Smooth muscle cell of the brain vasculature (primary cell): ENCODE results near the gene KCNN3.

Source experiments
- DNase-seq: peaks from one replicate; pipeline ENCODE4 v3.0.0-alpha.2; 2012; ENCODE audit warnings: low read depth, low spot score

KCNN3 gene

DNA sequence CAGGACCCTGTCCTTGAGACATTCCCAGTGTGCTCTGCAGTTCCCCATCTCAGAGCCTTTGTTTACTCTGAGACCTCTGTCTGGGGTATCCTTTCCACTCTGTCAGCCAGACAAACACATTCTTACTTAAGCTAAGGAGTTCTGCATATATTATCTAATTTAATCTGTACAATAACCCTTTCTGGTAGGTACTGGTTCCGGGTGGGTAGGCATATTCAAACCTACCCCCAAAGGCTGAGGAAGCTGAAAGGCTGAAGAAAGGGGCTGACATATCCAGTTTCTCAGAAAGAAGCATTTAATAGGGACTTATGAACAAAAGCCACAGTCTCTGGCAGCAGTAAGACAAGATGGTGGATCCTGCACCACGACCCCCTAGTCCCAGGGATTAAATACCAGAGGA lies 53.1 kb downstream of the KCNN3 start:
- no peak for DNase-seq

DNA sequence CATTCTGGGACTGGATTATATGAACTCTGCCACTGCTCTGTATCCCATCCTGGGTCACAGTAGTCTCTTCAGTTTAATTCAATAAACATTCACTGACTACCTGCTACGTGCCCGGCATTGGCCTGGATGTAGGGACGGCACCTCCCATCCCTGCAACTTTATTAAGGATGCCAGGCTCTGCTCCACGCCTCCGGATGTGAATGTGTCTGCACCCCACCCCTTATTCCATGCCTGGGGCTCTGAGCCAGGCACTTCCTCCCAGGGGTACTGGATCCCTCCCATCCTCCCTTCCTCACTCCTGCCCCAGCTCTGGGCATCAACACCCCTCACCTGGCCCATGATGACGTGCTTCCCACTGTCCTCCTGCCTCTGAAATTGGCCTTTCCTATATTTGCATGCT lies 53.7 kb downstream of the KCNN3 start:
- no peak for DNase-seq

DNA sequence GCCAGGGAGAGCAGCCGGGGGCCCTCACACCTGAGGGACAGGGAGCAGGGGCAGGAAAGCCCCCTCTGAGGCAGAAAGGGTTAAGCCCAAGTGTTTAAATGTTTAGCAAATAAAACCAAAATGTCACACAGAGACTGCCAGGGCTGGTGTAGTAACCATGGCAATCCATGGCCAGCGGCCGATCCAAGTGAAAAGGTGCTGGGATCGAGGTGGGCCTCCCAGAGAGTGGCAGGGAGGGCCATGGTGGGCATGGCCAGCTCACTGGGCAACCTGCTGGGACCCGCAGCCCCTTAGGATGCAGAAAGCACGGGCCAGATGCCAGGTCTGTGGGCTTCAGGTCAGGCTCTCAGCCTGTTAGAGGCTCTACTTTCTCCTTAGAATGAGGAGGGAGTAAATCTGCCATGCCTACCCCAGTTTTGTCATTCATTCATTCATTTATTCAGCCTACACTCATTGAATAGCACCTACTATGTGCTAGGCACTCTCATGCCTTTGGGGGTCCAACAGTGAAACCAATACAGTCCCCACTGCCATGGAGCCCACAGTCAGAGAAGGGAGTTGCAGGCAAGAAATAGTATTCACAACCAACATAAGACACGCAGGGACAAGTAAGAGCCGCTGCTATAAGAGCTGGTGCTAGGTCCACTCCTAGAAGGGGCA lies 56.1 kb downstream of the KCNN3 start:
- no peak for DNase-seq

DNA sequence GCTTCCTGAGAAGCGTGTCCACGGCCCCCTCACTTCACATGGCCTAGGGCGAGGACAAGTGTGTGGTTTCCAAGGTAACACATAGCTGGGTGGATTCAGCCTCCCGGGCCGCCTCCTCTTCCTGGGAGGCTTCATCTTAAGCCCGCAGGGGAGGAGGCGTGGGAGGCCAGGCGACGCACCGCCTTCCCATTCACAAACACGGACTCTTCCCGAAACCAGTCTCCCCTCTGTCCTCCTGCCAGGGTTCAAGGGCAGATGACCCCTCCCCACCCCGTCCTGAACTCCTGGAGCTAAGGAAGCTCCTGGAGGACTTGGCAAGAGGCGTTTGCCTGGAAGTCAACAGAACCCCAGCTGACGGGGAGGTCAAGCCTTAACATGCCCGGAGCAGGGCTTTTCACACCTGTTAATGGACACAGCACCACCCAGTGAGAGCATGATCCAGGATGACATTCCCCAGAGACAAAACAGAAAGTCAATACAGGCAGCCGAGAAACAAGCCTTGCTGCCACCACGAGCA lies 56.7 kb downstream of the KCNN3 start:
- no peak for DNase-seq

DNA sequence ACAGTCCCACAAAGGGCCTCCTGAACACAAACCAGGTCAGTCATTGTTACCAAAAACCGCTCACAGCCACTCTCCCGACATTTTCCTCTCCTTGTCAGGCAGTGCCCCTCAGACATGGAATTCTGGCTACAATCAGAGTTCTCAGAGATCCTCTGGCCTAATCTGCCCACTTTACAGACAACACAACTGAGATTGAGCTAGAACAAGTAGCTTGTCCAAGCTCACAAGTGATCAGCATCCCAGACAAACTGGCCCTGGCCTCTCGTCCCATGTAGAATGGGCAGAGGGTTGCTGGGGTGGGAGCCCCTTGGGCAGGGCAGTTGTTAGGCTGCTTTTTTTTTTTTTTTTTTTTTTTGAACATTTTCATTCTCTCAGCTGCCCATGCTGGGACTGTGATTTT lies 57.2 kb downstream of the KCNN3 start:
- no peak for DNase-seq

DNA sequence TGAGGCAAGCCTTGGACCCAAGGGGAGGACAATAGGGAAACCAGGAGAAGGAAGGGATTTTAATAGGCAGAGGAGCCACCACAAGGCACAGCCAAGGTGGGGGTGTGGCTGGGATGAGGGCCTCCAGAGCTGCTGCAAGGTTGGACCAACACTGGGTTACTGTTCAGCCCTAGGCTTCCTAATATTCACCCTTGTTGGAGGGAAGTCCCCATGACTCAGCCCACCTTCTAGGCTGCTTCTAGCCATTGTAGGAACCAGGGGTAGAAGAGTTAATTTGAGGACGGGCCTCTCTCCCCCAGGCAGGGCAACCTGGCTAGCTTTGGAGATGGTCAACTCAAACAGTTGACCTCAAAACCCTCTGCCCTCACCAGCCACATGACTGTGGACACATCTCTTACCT lies 59.5 kb downstream of the KCNN3 start:
- no peak for DNase-seq

DNA sequence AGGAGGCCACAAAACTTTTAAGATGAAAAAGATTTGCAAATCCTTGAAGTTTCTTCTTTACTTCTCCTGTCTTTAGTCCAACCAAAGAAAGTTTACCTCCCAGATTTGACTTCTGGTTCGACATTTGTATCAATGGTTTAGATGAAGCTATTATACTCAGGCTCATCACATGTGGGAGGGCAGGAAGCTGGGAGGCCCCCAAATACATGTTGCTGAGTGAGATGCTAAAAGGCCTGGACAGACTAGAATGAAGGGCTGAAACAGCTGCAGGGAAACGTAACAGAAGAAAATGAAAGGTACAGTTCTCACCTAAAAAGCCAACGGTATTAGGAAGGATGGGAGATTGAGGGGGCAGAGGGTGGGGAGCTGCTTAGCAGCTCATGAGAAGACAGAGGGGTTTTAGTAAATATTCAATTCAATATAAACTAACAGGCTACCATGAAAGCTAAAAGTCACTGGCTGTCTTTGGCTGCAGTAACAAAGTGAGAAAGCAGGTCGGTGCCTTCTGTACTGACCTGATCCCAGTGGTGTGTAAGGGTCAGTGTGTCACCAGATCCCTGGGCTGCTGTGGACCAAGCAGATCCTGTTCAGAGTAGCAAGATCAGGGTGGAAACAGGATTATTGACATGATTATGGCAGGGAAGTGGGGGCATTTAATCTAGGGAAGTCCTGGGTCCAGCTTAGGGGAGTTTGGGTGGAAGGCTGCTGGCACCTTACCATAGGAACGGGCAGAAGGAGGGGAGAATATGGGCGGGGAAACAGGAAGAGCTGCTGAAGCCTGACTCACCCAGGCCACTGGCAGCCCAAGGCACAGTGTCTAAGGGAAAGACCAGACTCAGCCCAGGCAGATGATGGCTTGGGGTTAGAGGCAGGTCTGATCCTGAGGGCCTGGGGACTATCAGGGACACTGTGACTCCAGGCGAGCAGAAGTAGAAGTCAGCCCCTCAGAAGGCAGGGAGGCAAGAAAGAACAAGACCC lies 60.4 kb downstream of the KCNN3 start:
- DNase-seq: no peak

DNA sequence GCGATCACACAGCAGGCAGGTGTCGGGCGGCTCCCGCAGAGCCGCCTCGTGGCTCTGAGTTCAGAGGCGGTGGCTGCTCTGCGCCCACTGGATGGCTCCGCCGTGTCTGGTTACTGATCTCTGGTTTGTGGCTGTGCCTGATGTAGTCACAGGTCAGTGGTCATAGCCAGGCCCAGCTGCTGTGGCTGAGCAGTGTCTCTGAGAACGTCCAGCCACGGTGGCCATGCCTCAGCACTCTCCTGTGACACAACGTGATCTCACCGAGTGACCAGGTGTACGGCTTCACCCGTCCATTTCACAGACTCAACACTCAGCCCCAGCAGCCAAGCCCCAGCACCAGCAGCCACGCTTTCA lies 61.2 kb downstream of the KCNN3 start:
- DNase-seq: no peak

DNA sequence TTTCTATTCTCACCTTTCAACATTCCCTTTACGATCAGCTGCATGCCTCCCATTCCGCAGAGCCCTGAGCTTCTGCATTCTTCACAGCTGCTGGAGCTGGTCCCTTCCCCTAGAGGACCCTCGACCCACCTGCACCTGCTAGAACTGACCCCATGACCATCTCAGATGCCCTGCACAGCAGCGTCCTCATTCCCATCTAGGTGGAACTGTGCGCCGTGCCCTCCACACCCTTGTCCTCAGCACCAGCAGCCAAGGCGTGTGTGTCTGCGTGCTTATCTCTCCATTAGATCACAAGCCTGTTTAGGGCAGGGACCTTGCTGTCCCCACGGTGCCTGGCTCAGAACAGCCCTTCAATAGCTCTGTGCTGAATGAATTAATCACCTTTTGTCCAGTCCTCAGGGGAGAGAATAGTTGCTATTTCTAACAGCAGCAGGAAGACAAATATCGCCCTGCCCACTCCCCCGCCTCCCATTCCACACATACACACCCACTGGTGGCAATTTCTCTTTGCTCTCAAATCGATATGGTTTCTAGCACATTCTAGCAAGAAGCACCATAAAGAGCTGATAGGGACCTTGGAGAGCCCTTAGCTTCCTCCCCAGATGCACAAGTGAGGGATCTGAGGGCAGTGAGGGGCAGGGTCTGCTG lies 61.7 kb downstream of the KCNN3 start:
- DNase-seq: no peak

DNA sequence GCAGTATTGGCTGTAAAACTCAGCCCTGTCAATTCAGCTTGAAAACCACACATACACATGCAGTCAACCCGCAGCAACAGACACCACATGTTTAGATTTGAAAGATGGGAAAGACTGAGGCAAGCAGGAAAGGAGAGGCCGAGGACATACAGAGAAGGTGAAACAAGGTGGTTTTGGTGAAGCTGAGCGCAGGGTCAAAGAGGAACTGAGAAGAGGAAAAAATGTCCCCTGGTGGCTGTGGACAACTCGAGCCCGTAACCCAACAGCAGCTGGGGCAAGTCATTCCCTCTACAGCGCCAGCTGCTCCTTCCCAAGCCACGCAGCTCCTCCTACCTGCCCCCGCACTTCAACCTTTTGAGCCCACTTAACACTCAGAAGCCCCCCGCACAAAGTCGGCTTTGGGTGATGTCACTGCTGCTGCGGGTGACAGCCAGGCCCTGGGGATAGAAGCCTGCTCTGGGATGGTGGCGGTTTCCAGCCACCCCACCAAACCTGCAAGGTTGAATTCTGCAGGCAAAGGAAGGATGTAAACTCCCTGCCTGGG lies 63.0 kb downstream of the KCNN3 start:
- no peak for DNase-seq

DNA sequence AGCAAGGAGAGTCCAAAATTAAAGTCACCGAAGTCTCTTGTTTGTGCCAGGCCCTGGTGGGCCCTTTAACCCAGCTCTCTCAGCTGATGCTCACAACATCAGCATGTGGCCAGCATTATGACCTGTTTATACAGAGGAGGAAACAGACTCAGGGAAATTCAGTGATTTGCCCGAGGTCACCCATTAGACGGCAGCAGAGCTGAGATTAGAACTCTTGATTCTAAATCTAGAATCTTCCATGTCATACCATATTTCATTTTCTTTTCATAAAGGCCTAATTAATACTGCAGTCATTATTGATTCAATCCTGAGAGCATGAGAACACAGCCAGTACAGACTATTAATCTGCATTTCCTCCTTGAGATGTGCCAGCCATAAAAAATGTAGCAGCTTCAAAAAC lies 63.7 kb downstream of the KCNN3 start:
- DNase-seq: no peak

DNA sequence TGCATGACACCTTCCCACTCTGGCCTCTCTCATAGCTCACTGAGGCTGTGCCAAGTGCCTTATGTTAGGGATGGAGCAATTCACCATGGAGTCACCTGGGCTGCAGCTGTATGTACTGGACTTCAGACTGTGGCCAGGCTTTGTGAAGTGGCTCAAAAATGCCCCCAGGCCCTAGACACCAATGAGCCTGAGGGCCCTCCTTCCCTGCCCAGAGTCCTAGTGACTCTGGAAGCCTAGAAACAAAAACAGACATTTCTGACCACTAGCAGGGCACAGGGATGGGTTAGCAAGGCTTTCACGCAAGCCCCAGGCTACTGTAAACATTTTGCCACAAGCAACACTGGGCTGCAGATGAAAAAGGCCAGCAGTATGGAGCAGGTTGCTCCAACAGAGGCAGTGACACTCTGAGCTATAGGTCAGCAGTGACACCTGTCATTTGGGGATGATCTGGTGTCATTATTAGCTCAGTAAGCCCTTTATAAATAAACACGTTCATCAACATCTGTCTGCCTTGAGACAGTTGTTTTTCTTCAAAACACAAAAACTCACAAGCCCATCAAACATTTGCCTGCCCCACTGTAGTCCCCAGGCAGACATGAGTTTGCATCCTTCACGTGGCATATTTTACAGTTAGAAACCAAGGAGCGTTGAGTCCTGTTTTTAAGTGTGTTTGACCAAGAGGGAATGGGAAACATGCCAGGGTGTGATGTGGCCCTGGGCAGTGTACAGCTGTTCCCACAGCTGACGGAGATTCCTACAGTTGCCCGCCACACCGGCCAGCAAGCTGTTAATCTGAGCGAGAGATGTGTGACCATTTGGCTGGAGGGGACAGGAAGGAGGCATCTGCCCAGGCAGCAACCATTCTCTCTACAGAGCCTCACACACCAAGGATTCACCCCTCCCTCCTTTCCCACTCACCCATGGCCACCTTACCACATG lies 66.8 kb downstream of the KCNN3 start:
- no peak for DNase-seq

DNA sequence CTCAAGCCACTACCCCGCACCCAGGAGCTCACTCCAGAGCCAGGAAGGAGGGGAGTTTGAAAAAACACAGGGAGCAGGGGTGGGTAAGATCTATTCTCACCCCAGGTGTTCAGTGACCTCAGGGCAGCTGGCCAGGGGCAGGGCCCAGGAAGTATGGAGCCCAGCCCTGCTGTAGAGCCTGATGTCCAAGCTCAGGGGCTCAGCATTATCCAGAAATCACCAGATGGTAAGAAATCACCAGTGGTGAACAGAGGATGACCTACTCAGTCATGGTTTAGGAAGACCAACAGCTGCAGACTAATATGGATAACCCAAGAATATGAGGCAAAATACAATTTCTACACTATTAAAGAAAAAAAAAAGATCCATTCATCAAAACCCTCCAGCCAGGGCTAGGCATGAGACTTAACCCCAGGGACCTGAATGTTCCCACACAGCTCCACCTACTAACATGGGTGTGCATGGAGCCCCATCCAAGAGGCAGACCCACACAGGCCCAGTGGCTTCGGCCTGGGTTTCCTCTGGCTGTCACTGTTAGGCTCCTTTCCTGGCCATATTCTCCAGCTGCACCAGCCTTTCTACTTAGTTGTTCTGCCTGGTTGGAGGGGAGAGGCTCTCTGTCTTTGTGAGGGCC lies 67.6 kb downstream of the KCNN3 start:
- no peak for DNase-seq

DNA sequence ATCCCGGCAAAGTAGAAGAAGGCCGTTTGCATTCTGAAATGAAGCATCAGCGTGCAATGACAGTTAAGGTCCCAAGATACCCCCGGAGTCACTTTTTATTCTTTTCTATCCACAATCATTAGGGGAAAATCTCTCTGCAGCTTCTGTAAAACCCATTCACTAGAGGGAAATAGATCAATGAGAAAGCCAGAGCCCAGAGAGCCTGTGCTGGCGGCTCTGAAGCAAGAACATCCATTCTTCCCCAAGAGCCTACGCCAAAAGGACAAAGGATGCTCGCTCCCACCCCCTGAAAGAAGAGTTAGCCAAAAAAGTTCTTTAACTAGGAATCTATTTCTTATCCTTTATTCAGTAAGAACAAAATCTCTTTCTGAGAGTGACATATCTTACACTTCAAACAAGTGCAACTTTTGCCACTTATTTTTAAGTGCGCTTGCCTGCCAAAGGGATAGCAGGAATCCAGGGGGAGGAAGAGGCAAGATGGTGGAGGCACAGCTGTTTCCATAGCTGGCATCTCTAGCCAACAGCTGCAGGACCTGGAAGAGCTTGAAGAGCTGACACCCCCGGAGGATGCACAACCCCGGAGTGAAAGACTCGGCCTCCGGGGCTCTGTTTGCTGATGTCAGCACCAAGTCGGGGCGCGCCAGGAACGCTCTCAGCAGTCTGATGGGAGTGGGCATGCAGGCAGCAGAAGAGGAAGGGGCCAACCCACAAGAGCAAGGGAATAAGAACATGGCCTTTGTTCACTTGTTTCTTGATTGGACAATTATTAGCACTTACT lies 68.7 kb downstream of the KCNN3 start:
- DNase-seq: no peak

DNA sequence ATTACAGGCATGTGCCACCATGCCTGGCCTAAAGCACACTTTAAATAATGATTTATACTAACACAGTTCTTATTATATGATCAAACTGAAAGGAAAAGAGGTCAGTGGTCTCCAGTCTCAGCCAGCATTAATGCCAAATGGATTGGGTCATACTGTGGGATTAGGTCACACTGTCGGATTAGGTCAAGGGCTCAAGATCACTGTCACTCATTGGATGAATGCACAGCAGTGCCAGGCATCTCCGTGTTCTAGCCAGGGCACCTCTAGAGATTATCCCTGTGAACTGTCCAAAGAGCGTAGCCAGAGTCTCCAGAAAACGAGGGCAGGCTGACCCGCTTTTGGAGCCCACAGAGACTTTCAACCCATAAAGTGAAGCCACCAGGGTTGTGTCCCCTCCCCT lies 70.9 kb downstream of the KCNN3 start:
- no peak for DNase-seq

DNA sequence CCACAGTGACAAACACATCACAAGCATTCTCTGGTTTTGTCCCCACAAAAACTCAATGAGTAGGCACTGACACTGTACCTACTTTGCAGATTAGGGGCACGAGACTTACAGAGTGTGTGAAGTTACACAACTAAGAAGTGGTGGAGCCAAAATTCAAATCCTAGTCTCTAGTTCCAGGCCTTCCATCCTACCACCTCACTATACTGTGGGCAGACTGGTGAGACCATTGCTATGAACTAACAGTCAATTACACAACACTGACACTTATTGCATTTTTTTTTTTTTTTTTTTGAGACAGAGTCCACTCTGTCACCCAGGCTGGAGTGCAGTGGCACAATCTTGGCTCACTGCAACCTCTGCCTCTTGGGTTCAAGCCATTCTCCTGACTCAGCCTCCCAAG lies 71.4 kb downstream of the KCNN3 start:
- DNase-seq: no peak

DNA sequence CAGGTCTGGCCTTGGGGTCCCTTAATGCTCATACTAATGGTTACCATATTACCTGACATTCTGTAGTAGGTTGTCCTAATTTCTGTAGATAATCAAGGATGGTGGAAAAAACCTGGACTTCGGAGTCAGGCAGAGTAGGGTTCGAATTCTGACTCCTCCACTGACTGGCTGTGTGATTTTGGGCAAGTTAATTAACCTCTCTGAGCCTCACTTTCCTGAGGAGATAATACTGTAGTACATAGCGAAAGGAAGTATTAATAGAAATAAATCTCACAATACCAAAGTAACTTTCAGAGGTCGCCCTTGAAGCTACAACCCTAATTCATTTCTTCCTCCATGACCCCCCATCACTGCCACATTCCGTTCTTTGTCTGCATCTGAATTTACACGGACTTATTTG lies 72.9 kb downstream of the KCNN3 start:
- no peak for DNase-seq

DNA sequence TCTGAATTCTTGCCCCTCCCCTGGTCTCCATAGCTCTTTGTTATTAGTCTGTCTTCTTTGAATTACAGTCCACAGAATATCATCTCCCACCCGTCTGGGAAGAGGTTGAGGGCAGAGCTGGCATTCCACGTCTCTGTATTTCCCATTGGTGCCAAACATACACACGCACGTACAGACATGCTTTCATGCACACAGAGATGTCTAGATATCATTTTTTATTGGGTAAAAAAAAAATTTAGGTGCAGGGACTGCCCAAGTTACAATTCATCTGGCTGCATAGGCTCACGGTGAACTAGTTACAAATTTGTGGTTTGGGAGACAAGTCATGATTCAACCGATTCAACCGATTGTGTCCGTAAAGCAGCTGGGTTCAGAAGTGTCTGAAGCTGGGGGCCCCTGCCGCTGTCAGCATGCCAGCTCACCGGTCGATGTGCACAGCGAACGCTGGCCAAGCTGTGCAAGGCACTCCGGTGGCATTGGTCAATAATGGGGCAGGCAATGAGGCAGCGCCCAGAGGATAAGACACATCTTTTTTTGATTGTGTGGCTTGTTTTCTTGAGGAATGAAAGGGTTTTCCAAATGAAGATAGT lies 73.7 kb downstream of the KCNN3 start:
- DNase-seq: no peak

DNA sequence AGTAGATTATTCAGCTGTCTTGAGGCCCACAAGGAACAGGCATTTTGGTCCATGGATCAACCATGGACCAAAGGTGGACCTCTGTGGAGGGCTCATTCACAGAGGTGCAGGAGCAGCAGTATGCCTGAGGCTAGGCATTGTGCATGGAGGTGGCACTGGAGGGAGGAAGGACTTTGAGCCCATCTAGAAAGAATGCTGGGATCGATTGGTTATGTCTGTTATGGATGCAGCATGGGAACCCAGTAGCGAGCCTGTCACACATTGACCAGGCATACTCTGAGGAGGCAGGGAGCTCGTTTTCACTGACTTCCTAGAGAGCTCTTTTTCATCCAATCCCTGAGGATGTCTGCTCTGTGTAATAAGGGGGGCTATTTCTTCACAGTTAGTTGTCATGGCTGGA lies 75.5 kb downstream of the KCNN3 start:
- DNase-seq: no peak
